ENCODE data around the gene UBL7. TPM values are rescaled to one million over a fixed set of nuclear protein-coding genes. Genes with fewer than 3 reads are reported as not detected.
A peak's percentile ranks its signal among the peaks of the same experiment; 100 is the strongest.

UBL7 gene
- total and polyA plus RNA-seq, 2 donors, result 15.5 to 52.4 TPM

- Histone ChIP-seq H3K36me3 (ENCODE audit: insufficient read depth) (no peaks in the 10 kb centered on the region), H3K4me1 (ENCODE audit: insufficient read depth) (no peaks in the 10 kb centered on the region), H3K27ac (ENCODE audit: low read depth) (no peak overlapping the region), H3K4me3 (ENCODE audit: low read depth, low read length) (no peak overlapping the region)
- no peak for DNase-seq (ENCODE audit: extremely low spot score)
- 94% methylated on average over 2 of the region's 2 CpGs for WGBS
Observed at GRCh38 chr15:74408385-74408784, 52.6 kb downstream of the UBL7 start.

- DNase-seq (ENCODE audit: extremely low spot score), result no peak
- Histone ChIP-seq H3K4me1 (ENCODE audit: insufficient read depth) (no peaks in the 10 kb centered on the region), H3K27ac (ENCODE audit: low read depth) (no peak overlapping the region), H3K36me3 (ENCODE audit: insufficient read depth) (no peaks in the 10 kb centered on the region), H3K4me3 (ENCODE audit: low read depth, low read length) (no peak overlapping the region)
- 37% methylated on average over 12 of the region's 12 CpGs for WGBS
Observed at GRCh38 chr15:74406992-74407705, 53.8 kb downstream of the UBL7 start.

GRCh38 chr15:74406517-74406916 is 54.4 kb downstream of the UBL7 start:
- 93% methylated on average over 4 of the region's 4 CpGs for WGBS
- Histone ChIP-seq H3K27ac (ENCODE audit: low read depth) (no peak overlapping the region), H3K4me3 (ENCODE audit: low read depth, low read length) (no peak overlapping the region), H3K4me1 (ENCODE audit: insufficient read depth) (no peaks in the 10 kb centered on the region), H3K36me3 (ENCODE audit: insufficient read depth) (no peaks in the 10 kb centered on the region)
- DNase-seq (ENCODE audit: extremely low spot score), result no peak

- no peak overlapping the region for H3K27ac ChIP-seq (ENCODE audit: low read depth)
Observed at GRCh38 chr15:74405823-74406222, 55.1 kb downstream of the UBL7 start.

GRCh38 chr15:74403991-74404563 is 56.9 kb downstream of the UBL7 start:
- DNase-seq (ENCODE audit: extremely low spot score), result peak; percentile 58
- H3K4me1 ChIP-seq (ENCODE audit: insufficient read depth), result no peaks in the 10 kb centered on the region
- 39% methylated on average over 16 of the region's 16 CpGs for WGBS

More at GRCh38 chr15:74405823-74406222, 55.1 kb downstream of the UBL7 start:
- Histone ChIP-seq H3K4me3 (ENCODE audit: low read depth, low read length) (no peak overlapping the region), H3K36me3 (ENCODE audit: insufficient read depth) (no peaks in the 10 kb centered on the region), H3K4me1 (ENCODE audit: insufficient read depth) (no peaks in the 10 kb centered on the region)
- DNase-seq (ENCODE audit: extremely low spot score), result no peak
- 91% methylated on average over 7 of the region's 7 CpGs for WGBS

GRCh38 chr15:74403588-74403919 is 57.4 kb downstream of the UBL7 start:
- Histone ChIP-seq H3K4me3 (ENCODE audit: low read depth, low read length) (no peak overlapping the region), H3K36me3 (ENCODE audit: insufficient read depth) (no peaks in the 10 kb centered on the region), H3K27ac (ENCODE audit: low read depth) (no peak overlapping the region), H3K4me1 (ENCODE audit: insufficient read depth) (no peaks in the 10 kb centered on the region)
- 76% methylated on average over 10 of the region's 10 CpGs for WGBS
- no peak for DNase-seq (ENCODE audit: extremely low spot score)

More at GRCh38 chr15:74403991-74404563, 56.9 kb downstream of the UBL7 start:
- Histone ChIP-seq H3K36me3 (ENCODE audit: insufficient read depth) (no peaks in the 10 kb centered on the region), H3K27ac (ENCODE audit: low read depth) (no peak overlapping the region), H3K4me3 (ENCODE audit: low read depth, low read length) (no peak overlapping the region)

- no peak for DNase-seq (ENCODE audit: extremely low spot score)
- no peaks in the 10 kb centered on the region for H3K36me3 ChIP-seq (ENCODE audit: insufficient read depth)
- WGBS, result 71% methylated on average over 13 of the region's 13 CpGs
Observed at GRCh38 chr15:74402873-74403587, 57.9 kb downstream of the UBL7 start.

GRCh38 chr15:74402337-74402841 is 58.6 kb downstream of the UBL7 start:
- no peak overlapping the region for H3K4me3 ChIP-seq (ENCODE audit: low read depth, low read length)
- 84% methylated on average over 5 of the region's 5 CpGs for WGBS
- no peaks in the 10 kb centered on the region for H3K36me3 ChIP-seq (ENCODE audit: insufficient read depth)
- no peak for DNase-seq (ENCODE audit: extremely low spot score)
- no peak overlapping the region for H3K27ac ChIP-seq (ENCODE audit: low read depth)
- no peaks in the 10 kb centered on the region for H3K4me1 ChIP-seq (ENCODE audit: insufficient read depth)

More at GRCh38 chr15:74402873-74403587, 57.9 kb downstream of the UBL7 start:
- no peak overlapping the region for H3K4me3 ChIP-seq (ENCODE audit: low read depth, low read length)
- no peak overlapping the region for H3K27ac ChIP-seq (ENCODE audit: low read depth)
- no peaks in the 10 kb centered on the region for H3K4me1 ChIP-seq (ENCODE audit: insufficient read depth)

GRCh38 chr15:74400915-74401757 is 59.8 kb downstream of the UBL7 start:
- Histone ChIP-seq H3K4me1 (ENCODE audit: insufficient read depth) (no peaks in the 10 kb centered on the region), H3K27ac (ENCODE audit: low read depth) (no peak overlapping the region), H3K36me3 (ENCODE audit: insufficient read depth) (no peaks in the 10 kb centered on the region), H3K4me3 (ENCODE audit: low read depth, low read length) (no peak overlapping the region)
- no peak for DNase-seq (ENCODE audit: extremely low spot score)
- WGBS, result 66% methylated on average over 11 of the region's 11 CpGs

GRCh38 chr15:74400313-74400860 is 60.6 kb downstream of the UBL7 start:
- no peak overlapping the region for H3K27ac ChIP-seq (ENCODE audit: low read depth)
- 90% methylated on average over 10 of the region's 10 CpGs for WGBS

GRCh38 chr15:74399511-74400312 is 61.2 kb downstream of the UBL7 start:
- H3K27ac ChIP-seq (ENCODE audit: low read depth), result no peak overlapping the region
- H3K36me3 ChIP-seq (ENCODE audit: insufficient read depth), result no peaks in the 10 kb centered on the region
- H3K4me1 ChIP-seq (ENCODE audit: insufficient read depth), result no peaks in the 10 kb centered on the region
- DNase-seq (ENCODE audit: extremely low spot score), result no peak
- no peak overlapping the region for H3K4me3 ChIP-seq (ENCODE audit: low read depth, low read length)
- WGBS, result 37% methylated on average over 5 of the region's 5 CpGs

More at GRCh38 chr15:74400313-74400860, 60.6 kb downstream of the UBL7 start:
- DNase-seq (ENCODE audit: extremely low spot score), result no peak
- no peaks in the 10 kb centered on the region for H3K4me1 ChIP-seq (ENCODE audit: insufficient read depth)
- no peak overlapping the region for H3K4me3 ChIP-seq (ENCODE audit: low read depth, low read length)
- no peaks in the 10 kb centered on the region for H3K36me3 ChIP-seq (ENCODE audit: insufficient read depth)

GRCh38 chr15:74399100-74399499 is 61.9 kb downstream of the UBL7 start:
- Histone ChIP-seq H3K4me3 (ENCODE audit: low read depth, low read length) (no peak overlapping the region), H3K4me1 (ENCODE audit: insufficient read depth) (no peaks in the 10 kb centered on the region), H3K27ac (ENCODE audit: low read depth) (no peak overlapping the region), H3K36me3 (ENCODE audit: insufficient read depth) (no peaks in the 10 kb centered on the region)
- WGBS, result 91% methylated on average over 3 of the region's 3 CpGs
- DNase-seq (ENCODE audit: extremely low spot score), result no peak
